Measurements from ENCODE around the gene STK33.

DNA sequence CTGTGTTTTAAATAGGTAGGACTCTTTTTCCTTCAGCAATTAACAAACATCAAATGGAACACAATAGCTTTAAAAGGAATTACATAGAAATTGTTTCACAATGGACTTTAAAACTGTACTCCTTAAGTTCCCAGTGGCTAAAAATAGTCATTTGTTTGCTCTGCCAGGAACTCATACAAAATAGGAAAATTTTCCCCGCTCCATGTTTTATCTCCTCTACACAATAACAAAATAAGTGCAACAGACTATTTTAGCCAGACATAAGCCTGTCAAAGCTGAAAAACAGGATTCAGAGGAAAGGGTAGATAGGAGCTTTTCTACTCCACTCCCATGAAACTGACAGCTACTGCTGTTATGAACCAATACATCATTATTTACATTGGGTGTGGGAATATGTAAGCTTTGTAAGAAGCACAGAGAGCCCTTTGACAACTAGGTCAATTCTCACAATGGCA, 90.1 kb downstream of the STK33 start:
- no peak for TF ChIP-seq POLR2A (IDR thresholded peaks at IDR 0.05)
- TF ChIP-seq CTCF (IDR thresholded peaks at IDR 0.05) = no peak
